22Rv1 (cell line): ENCODE data around the gene CTBP2.
"Not testable (repeated sequence)": the region's sequence is repeated elsewhere in the genome, so short reads cannot be mapped to it uniquely, and the experiment has no call there.

Source experiments
- H3K27ac ChIP-seq: fragments of 450-650 bp; 2 replicates; pipeline ENCODE4 v1.5.1; 2017
- CTCF ChIP-seq: fragments of 450-650 bp; IDR thresholded peaks from 2 replicates; pipeline ENCODE4 v1.5.1; 2017; ENCODE audit warnings: mild to moderate bottlenecking
- ZFX ChIP-seq: fragments of 450-650 bp; IDR thresholded peaks from 2 replicates; pipeline ENCODE4 v1.6.1; 2017; ENCODE audit warnings: antibody characterized with exemption, borderline replicate concordance

Gene CTBP2

GRCh38 chr10:124992462-124993344 lies 167.7 kb downstream of the CTBP2 start:
- H3K27ac ChIP-seq = no peak overlapping the region

GRCh38 chr10:124991835-124992234 lies 168.5 kb downstream of the CTBP2 start:
- TF ChIP-seq ZFX = no peak
- TF ChIP-seq CTCF = no peak
- no peak overlapping the region for H3K27ac ChIP-seq

More at GRCh38 chr10:124992462-124993344, 167.7 kb downstream of the CTBP2 start:
- TF ChIP-seq CTCF (peak; percentile 85), ZFX (no peak)

- no peak overlapping the region for H3K27ac ChIP-seq
- no peak for TF ChIP-seq ZFX
Measured at GRCh38 chr10:124990671-124991625, 169.4 kb downstream of the CTBP2 start.

GRCh38 chr10:124989526-124989925 lies 170.8 kb downstream of the CTBP2 start:
- no peak overlapping the region for H3K27ac ChIP-seq
- TF ChIP-seq CTCF (no peak), ZFX (no peak)

GRCh38 chr10:124988753-124989152 lies 171.6 kb downstream of the CTBP2 start:
- H3K27ac ChIP-seq = not testable (repeated sequence)

- no peak overlapping the region for H3K27ac ChIP-seq
- no peak for TF ChIP-seq CTCF
- no peak for TF ChIP-seq ZFX
Measured at GRCh38 chr10:124987788-124988187, 172.6 kb downstream of the CTBP2 start.

GRCh38 chr10:124985162-124985561 lies 175.2 kb downstream of the CTBP2 start:
- H3K27ac ChIP-seq = no peak overlapping the region
- TF ChIP-seq CTCF (no peak), ZFX (no peak)

- H3K27ac ChIP-seq = no peak overlapping the region
- TF ChIP-seq CTCF (no peak), ZFX (no peak)
Measured at GRCh38 chr10:124984376-124984775, 176.0 kb downstream of the CTBP2 start.
